Kidney epithelial cell (primary cell): ENCODE measurements around the gene PAK1. TPM values are rescaled to one million over a fixed set of nuclear protein-coding genes. Genes with fewer than 3 reads are reported as not detected.

Source experiments
- DNase-seq: peaks from one replicate; pipeline ENCODE4 v3.0.0-alpha.2; 2010; ENCODE audit warnings: low read depth
- H3K27me3 ChIP-seq: 2 replicates; pipeline ENCODE4 v1.6.0; 2011; ENCODE audit warnings: low read length; ENCODE audit not compliant: control insufficient read depth, insufficient read depth
- H3K36me3 ChIP-seq: 2 replicates; pipeline ENCODE4 v1.5.1; 2011; ENCODE audit warnings: low read length; ENCODE audit not compliant: control insufficient read depth, insufficient read depth
- H3K4me3 ChIP-seq: 2 replicates; pipeline ENCODE4 v1.5.1; 2011; ENCODE audit warnings: low read depth, mild to moderate bottlenecking, control low read depth, low read length
- CTCF ChIP-seq: IDR thresholded peaks from 2 replicates; pipeline ENCODE4 v1.5.1; 2011; ENCODE audit warnings: mild to moderate bottlenecking, moderate library complexity, low read length, control low read depth, inconsistent platforms; ENCODE audit not compliant: insufficient read depth, poor library complexity, severe bottlenecking
- total RNA-seq: library from RNA; depleted of rRNA; stranded (reverse); fragments of >200 nt; gene quantifications from 2 replicates; pipeline ENCODE4 v1.2.3, GENCODE V29; 2015

Gene PAK1
- total RNA-seq, 1 donor from 2014 or later: 35.3 TPM

- Histone ChIP-seq H3K36me3 (no peaks in the 10 kb centered on the region), H3K27me3 (no peaks in the 10 kb centered on the region), H3K4me3 (no peak overlapping the region)
- DNase-seq: no peak
- TF ChIP-seq CTCF: no peak
Observed at GRCh38 chr11:77320351-77320750, 153.5 kb downstream of the PAK1 start.

DNA sequence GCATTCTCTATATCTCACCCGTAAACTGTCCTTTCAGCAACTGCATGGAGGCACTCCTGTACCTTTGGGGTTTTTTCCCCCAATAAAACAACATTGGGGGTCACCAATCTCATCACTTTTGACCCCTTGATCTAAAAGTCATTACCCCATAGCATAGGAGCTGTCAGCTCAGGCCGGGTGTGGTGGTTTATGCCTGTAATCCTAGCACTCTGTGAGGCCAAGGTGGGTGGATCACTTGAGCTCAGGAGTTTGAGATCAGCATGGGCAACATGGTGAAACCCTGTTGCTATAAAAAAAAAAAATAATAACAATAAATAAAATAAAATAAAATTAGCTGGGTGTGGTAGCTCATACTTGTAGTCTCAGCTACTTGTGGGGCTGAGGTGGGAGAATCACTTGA lies 155.3 kb downstream of the PAK1 start:
- Histone ChIP-seq H3K36me3 (no peaks in the 10 kb centered on the region), H3K4me3 (no peak overlapping the region), H3K27me3 (no peaks in the 10 kb centered on the region)
- no peak for TF ChIP-seq CTCF
- DNase-seq: no peak

- TF ChIP-seq CTCF: no peak
- no peaks in the 10 kb centered on the region for H3K27me3 ChIP-seq
- H3K4me3 ChIP-seq: no peak overlapping the region
- H3K36me3 ChIP-seq: no peaks in the 10 kb centered on the region
- no peak for DNase-seq
Observed at GRCh38 chr11:77316733-77317342, 157.1 kb downstream of the PAK1 start.

DNA sequence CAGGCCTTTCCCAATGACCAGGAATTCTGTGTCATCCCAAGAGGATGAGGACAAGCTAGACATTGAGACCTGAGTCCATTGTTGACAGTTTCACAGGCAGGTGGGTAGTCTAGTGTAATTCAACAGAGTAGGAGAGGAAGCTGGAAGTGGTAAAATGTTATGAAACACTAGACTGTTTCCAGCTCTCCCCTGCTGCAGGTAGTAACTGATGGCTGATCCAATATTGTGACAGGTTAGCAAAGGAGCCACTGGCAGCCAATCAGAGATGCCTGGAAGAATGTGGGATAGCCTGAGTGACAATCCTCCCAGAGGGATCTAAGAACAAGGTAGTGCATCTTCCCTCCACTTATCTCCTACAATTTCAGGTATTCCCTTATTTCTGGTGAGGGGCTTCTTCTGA lies 161.8 kb downstream of the PAK1 start:
- no peaks in the 10 kb centered on the region for H3K27me3 ChIP-seq
- H3K4me3 ChIP-seq: no peak overlapping the region
- no peaks in the 10 kb centered on the region for H3K36me3 ChIP-seq
- no peak for DNase-seq
- TF ChIP-seq CTCF: no peak

DNA sequence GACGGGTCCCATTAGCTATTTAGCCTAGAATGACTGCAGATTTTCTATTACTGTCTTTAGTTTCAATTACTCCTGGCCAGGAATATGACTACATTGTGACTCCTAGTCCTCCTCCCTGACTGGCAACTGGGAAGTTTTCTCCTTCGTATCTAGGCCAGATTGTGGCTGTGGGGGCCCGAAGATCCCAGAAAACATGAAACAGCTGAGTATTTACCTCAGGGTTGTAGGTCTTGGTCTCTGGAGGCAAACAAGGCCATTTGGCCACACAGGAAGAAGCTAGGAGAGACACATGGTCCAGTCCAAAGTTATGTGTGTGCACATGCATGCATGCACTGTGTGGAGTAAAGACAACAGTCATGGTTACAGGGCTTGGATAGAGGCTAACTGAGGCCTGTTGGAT lies 162.2 kb downstream of the PAK1 start:
- no peak for TF ChIP-seq CTCF
- no peaks in the 10 kb centered on the region for H3K27me3 ChIP-seq
- no peak overlapping the region for H3K4me3 ChIP-seq
- no peaks in the 10 kb centered on the region for H3K36me3 ChIP-seq
- no peak for DNase-seq

DNA sequence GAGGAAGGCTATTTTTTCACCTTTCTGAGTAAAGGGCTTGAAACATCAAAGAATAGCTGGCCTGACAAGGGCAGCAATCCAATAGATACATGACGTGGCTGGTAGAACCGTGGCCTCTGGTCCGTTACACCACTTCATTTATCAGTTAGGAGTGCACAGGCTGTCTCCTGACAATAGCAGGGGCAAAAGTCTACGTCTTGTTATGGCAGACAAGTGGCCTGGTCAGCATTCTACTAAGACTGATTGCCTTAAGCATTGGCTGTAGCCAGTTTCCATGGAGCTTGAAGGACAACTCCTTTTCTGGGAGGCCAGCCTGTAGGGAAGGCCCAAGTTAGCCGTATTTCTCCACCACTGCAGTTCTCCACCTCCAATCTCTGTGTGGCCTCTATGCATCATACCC lies 163.2 kb downstream of the PAK1 start:
- DNase-seq: no peak
- no peak for TF ChIP-seq CTCF
- no peaks in the 10 kb centered on the region for H3K27me3 ChIP-seq
- no peak overlapping the region for H3K4me3 ChIP-seq
- no peaks in the 10 kb centered on the region for H3K36me3 ChIP-seq
